D721Med (cell line): ENCODE results near the gene CCDC92.

Experiments used
- DNase-seq: peaks from one replicate; pipeline ENCODE4 v3.0.0; 2011; ENCODE audit warnings: low spot score; ENCODE audit not compliant: insufficient read length
- FAIRE-seq: peaks from 2 replicates; lab custom pipeline; 2011; peaks lifted over from hg19 to GRCh38; lab: Jason Lieb, UNC
- CTCF ChIP-seq: IDR thresholded peaks from 2 replicates; pipeline ENCODE4 v1.5.1; 2012; ENCODE audit warnings: mild to moderate bottlenecking, control low read depth; ENCODE audit not compliant: insufficient read depth; ENCODE audit errors: missing control alignments

The CCDC92 gene

GRCh38 chr12:124007826-124008570 lies 35.4 kb upstream of the CCDC92 start:
- DNase-seq (no peak), FAIRE-seq (no peak)
- TF ChIP-seq CTCF, result no peak

- no peak for TF ChIP-seq CTCF
- FAIRE-seq, result no peak
- no peak for DNase-seq
Measured at GRCh38 chr12:124006846-124007713, 34.4 kb upstream of the CCDC92 start.

GRCh38 chr12:124006085-124006845 lies 33.6 kb upstream of the CCDC92 start:
- DNase-seq (no peak), FAIRE-seq (no peak)
- no peak for TF ChIP-seq CTCF

- FAIRE-seq (no peak), DNase-seq (no peak)
- no peak for TF ChIP-seq CTCF
Measured at GRCh38 chr12:124004233-124004875, 31.7 kb upstream of the CCDC92 start.

- no peak for TF ChIP-seq CTCF
- FAIRE-seq, result no peak
Measured at GRCh38 chr12:124002654-124003053, 30.0 kb upstream of the CCDC92 start.

GRCh38 chr12:124002021-124002644 lies 29.5 kb upstream of the CCDC92 start:
- DNase-seq, result no peak
- no peak for TF ChIP-seq CTCF
- FAIRE-seq, result no peak

More at GRCh38 chr12:124002654-124003053, 30.0 kb upstream of the CCDC92 start:
- no peak for DNase-seq
